Gastrocnemius medialis (tissue), 4 donors: Measurements from ENCODE around the gene ZBTB34. TPM values are rescaled to one million over a fixed set of nuclear protein-coding genes. Genes with fewer than 3 reads are reported as not detected.

Source experiments
- ATAC-seq, 2 donors: fragments of 150-250 bp; one replicate each; pipeline ENCODE4 v1.9.1; 2016
- DNase-seq, 2 donors: peaks; one replicate each; pipeline ENCODE4 v3.0.0-alpha.2; 2019
- H3K27ac ChIP-seq, 4 donors: fragments of 200-600 bp; sonication (generic); 1 replicate in 1 of 4; 2 replicates in 3 of 4; pipeline ENCODE4 v1.5.1; 2016 to 2018; ENCODE audit warnings: mild to moderate bottlenecking in 2 of 4, moderate library complexity in 1 of 4
- H3K27me3 ChIP-seq, 3 donors: fragments of 200-600 bp; sonication (generic) in 2 of 3; 1 replicate in 1 of 3; 2 replicates in 2 of 3; pipeline versions ENCODE4 v1.5.1 to v1.6.0; 2016 to 2019; ENCODE audit warnings: mild to moderate bottlenecking in 1 of 3, moderate library complexity in 1 of 3
- H3K36me3 ChIP-seq, 2 donors: fragments of 200-600 bp; sonication (generic) in 1 of 2; one replicate each; pipeline ENCODE4 v1.5.1; 2017 to 2018
- H3K4me1 ChIP-seq, 2 donors: fragments of 200-600 bp; sonication (generic) in 1 of 2; one replicate each; pipeline ENCODE4 v1.5.1; 2016 to 2017; ENCODE audit warnings: mild to moderate bottlenecking in 2 of 2
- H3K4me3 ChIP-seq, 4 donors: fragments of 200-600 bp; sonication (generic) in 3 of 4; 1 replicate in 1 of 4; 2 replicates in 3 of 4; pipeline ENCODE4 v1.5.1; 2016 to 2019; ENCODE audit warnings: mild to moderate bottlenecking in 2 of 4
- H3K9me3 ChIP-seq, 3 donors: fragments of 200-600 bp; sonication (generic) in 2 of 3; 1 replicate in 1 of 3; 2 replicates in 2 of 3; pipeline ENCODE4 v1.5.1; 2016 to 2019
- CTCF ChIP-seq, 5 experiments: fragments of 450-650 bp in 3 of 5; fragments of 200-600 bp in 2 of 5; sonication (generic) in 2 of 5; IDR thresholded peaks in 4 of 5; conservative IDR thresholded peaks in 1 of 5; 1 replicate in 4 of 5; 2 replicates in 1 of 5; pipeline ENCODE4 v1.5.1; 2016 to 2019; ENCODE audit warnings: antibody characterized with exemption in 5 of 5, mild to moderate bottlenecking in 3 of 5, moderate library complexity in 3 of 5
- POLR2A ChIP-seq, 2 donors: fragments of 450-650 bp; IDR thresholded peaks; one replicate each; pipeline ENCODE4 v1.6.1; 2017; ENCODE audit warnings: antibody characterized with exemption in 2 of 2, mild to moderate bottlenecking in 2 of 2, moderate library complexity in 2 of 2
- in situ Hi-C, 4 donors: fragments of 200-750 bp; cut with MboI; loops; one replicate each; pipeline versions ENCODE4 v1.15.0 to v1.8.0; 2017; ENCODE audit warnings: low sequenced_read_pairs in 4 of 4
- intact Hi-C: fragments of 100-400 bp; cut with DNase I; formaldehyde crosslinking; loops from one replicate; pipeline ENCODE4 v1.15.1; 2023; ENCODE audit warnings: low total_unique reads
- total RNA-seq, 4 donors: library from RNA; depleted of rRNA; stranded (reverse); fragments of >200 nt; gene quantifications; one replicate each; pipeline versions ENCODE4 v1.1.0 to v1.2.3, GENCODE V29; 2016

Gene ZBTB34
- total RNA-seq, 4 donors from 2014 or later = 6.2 to 8.7 (median 6.9) TPM

- ATAC-seq (no peak), DNase-seq (no peak)
- no peaks in the 10 kb centered on the region for H3K27me3 ChIP-seq
- no peak overlapping the region for H3K4me3 ChIP-seq
- intact Hi-C loops (no loop called here), in situ Hi-C loops (no loop called here)
- H3K4me1 ChIP-seq = peaks cover 29 to 33% of the 10 kb centered on the region in 2 donors
- H3K36me3 ChIP-seq = no peaks in the 10 kb centered on the region
- TF ChIP-seq POLR2A (IDR thresholded peaks at IDR 0.05) (no peak), CTCF (IDR thresholded peaks at IDR 0.05 in 4 of 5, conservative IDR thresholded peaks at IDR 0.05 in 1 of 5) (no peak)
- H3K27ac ChIP-seq = no peak overlapping the region
- no peaks in the 10 kb centered on the region for H3K9me3 ChIP-seq
Observed at GRCh38 chr9:126872516-126872915, 12.1 kb downstream of the ZBTB34 start.

GRCh38 chr9:126874546-126875314 is 14.3 kb downstream of the ZBTB34 start:
- H3K27ac ChIP-seq = no peak overlapping the region
- no peaks in the 10 kb centered on the region for H3K27me3 ChIP-seq
- H3K36me3 ChIP-seq = peaks cover 0 to 4% of the 10 kb centered on the region in 2 donors
- no peak overlapping the region for H3K4me3 ChIP-seq
- no peak for DNase-seq
- no peak for TF ChIP-seq CTCF (IDR thresholded peaks at IDR 0.05 in 4 of 5, conservative IDR thresholded peaks at IDR 0.05 in 1 of 5)
- no peak for TF ChIP-seq POLR2A (IDR thresholded peaks at IDR 0.05)
- in situ Hi-C loops = no loop called here
- no peaks in the 10 kb centered on the region for H3K9me3 ChIP-seq
- ATAC-seq = no peak
- peaks cover 9 to 11% of the 10 kb centered on the region in 2 donors for H3K4me1 ChIP-seq
- intact Hi-C loops = no loop called here

- no peak overlapping the region for H3K27ac ChIP-seq
- DNase-seq (no peak), ATAC-seq (no peak)
- H3K4me3 ChIP-seq = no peak overlapping the region
- intact Hi-C loops (no loop called here), in situ Hi-C loops (no loop called here)
- no peaks in the 10 kb centered on the region for H3K27me3 ChIP-seq
- peaks cover 9 to 12% of the 10 kb centered on the region in 2 donors for H3K4me1 ChIP-seq
- TF ChIP-seq POLR2A (IDR thresholded peaks at IDR 0.05) (no peak), CTCF (IDR thresholded peaks at IDR 0.05 in 4 of 5, conservative IDR thresholded peaks at IDR 0.05 in 1 of 5) (no peak)
- H3K9me3 ChIP-seq = no peaks in the 10 kb centered on the region
- H3K36me3 ChIP-seq = peaks cover 0 to 16% of the 10 kb centered on the region in 2 donors
Observed at GRCh38 chr9:126875756-126876510, 15.5 kb downstream of the ZBTB34 start.

DNA sequence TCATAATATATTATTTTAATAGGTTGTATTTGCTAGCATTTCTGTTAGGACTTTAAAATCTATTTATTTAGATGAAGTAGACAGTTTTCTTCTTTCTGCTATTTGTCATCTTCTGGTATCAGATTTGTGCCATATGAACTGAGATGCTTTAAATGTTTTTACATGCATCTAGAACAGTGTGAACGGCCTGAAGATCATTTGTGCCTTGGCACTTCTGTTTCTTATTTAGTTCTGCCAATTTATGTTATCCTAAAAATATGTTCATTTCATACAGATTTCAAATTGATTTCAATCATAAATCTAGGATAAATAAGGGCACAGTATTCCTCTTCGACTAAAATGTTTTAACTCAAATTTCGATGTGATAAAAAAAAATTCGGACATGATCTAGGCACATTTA is 16.1 kb downstream of the ZBTB34 start:
- peaks cover 12 to 18% of the 10 kb centered on the region in 2 donors for H3K4me1 ChIP-seq
- no peaks in the 10 kb centered on the region for H3K9me3 ChIP-seq
- TF ChIP-seq CTCF (IDR thresholded peaks at IDR 0.05 in 4 of 5, conservative IDR thresholded peaks at IDR 0.05 in 1 of 5) (no peak), POLR2A (IDR thresholded peaks at IDR 0.05) (no peak)
- no peak overlapping the region for H3K27ac ChIP-seq
- DNase-seq (no peak), ATAC-seq (no peak)
- no peaks in the 10 kb centered on the region for H3K27me3 ChIP-seq
- in situ Hi-C loops = no loop called here
- intact Hi-C loops = no loop called here
- no peak overlapping the region for H3K4me3 ChIP-seq
- H3K36me3 ChIP-seq = peaks cover 0 to 17% of the 10 kb centered on the region in 2 donors
